GM19328 (cell line): ENCODE data around the gene SYTL2.

Experiments
- ATAC-seq: cut with Tn5 transposase; IDR thresholded peaks from one replicate; pipeline ENCODE4 v1.9.1; 2021; ENCODE audit warnings: mild to moderate bottlenecking, moderate library complexity; ENCODE audit not compliant: unreplicated experiment

The SYTL2 gene

GRCh38 chr11:85767246-85767945 lies 43.5 kb downstream of the SYTL2 start:
- ATAC-seq, result no peak

- ATAC-seq, result no peak
Measured at GRCh38 chr11:85766721-85767161, 44.2 kb downstream of the SYTL2 start.

GRCh38 chr11:85764796-85765195 lies 46.1 kb downstream of the SYTL2 start:
- ATAC-seq, result no peak

- no peak for ATAC-seq
Measured at GRCh38 chr11:85762226-85762625, 48.7 kb downstream of the SYTL2 start.

- ATAC-seq, result no peak
Measured at GRCh38 chr11:85759915-85760314, 51.0 kb downstream of the SYTL2 start.

- ATAC-seq, result no peak
Measured at GRCh38 chr11:85758480-85759039, 52.4 kb downstream of the SYTL2 start.

- no peak for ATAC-seq
Measured at GRCh38 chr11:85758026-85758425, 52.9 kb downstream of the SYTL2 start.

- no peak for ATAC-seq
Measured at GRCh38 chr11:85756401-85757200, 54.3 kb downstream of the SYTL2 start.

GRCh38 chr11:85755701-85756100 lies 55.2 kb downstream of the SYTL2 start:
- ATAC-seq, result no peak

- ATAC-seq, result no peak
Measured at GRCh38 chr11:85755285-85755684, 55.7 kb downstream of the SYTL2 start.

GRCh38 chr11:85752890-85753581 lies 57.9 kb downstream of the SYTL2 start:
- no peak for ATAC-seq

- no peak for ATAC-seq
Measured at GRCh38 chr11:85752201-85752889, 58.6 kb downstream of the SYTL2 start.

- ATAC-seq, result no peak
Measured at GRCh38 chr11:85751724-85752123, 59.2 kb downstream of the SYTL2 start.

GRCh38 chr11:85750646-85751045 lies 60.3 kb downstream of the SYTL2 start:
- ATAC-seq, result no peak

- no peak for ATAC-seq
Measured at GRCh38 chr11:85749884-85750283, 61.1 kb downstream of the SYTL2 start.

GRCh38 chr11:85749287-85749834 lies 61.6 kb downstream of the SYTL2 start:
- ATAC-seq, result no peak

- no peak for ATAC-seq
Measured at GRCh38 chr11:85748455-85748891, 62.5 kb downstream of the SYTL2 start.

GRCh38 chr11:85746670-85747069 lies 64.3 kb downstream of the SYTL2 start:
- ATAC-seq, result no peak

- no peak for ATAC-seq
Measured at GRCh38 chr11:85745626-85746025, 65.3 kb downstream of the SYTL2 start.

- ATAC-seq, result no peak
Measured at GRCh38 chr11:85742873-85743275, 68.1 kb downstream of the SYTL2 start.
